ENCODE results near the gene RASSF3.

The RASSF3 gene

GRCh38 chr12:64670019-64670418, 59.7 kb downstream of the RASSF3 start:
- Histone ChIP-seq H3K9ac (ENCODE audit: low read length) (no peak overlapping the region), H3K27ac (ENCODE audit: low read depth, low read length, poor library complexity, severe bottlenecking) (peak overlapping the region; percentile 63), H3K79me2 (ENCODE audit: insufficient read depth, low read length) (0 out of 2 replicates have a peak, but pooled peaks cover 7% of the 10 kb centered on the region), H4K20me1 (ENCODE audit: insufficient read depth, low read length) (no peaks in the 10 kb centered on the region), H3K4me3 (ENCODE audit: low read depth, low read length, poor library complexity, severe bottlenecking) (no peak overlapping the region), H3K4me2 (ENCODE audit: low read length) (peak overlapping the region; percentile 41; the same call in 1 of the 2 replicates), H3K36me3 (ENCODE audit: insufficient read depth, low read length) (no peaks in the 10 kb centered on the region), H3K27me3 (ENCODE audit: insufficient read depth, low read length) (no peaks in the 10 kb centered on the region), H3F3A (ENCODE audit: insufficient read depth, low read length) (no peaks in the 10 kb centered on the region), H3K9me3 (ENCODE audit: low read length) (no peaks in the 10 kb centered on the region), H3K4me1 (ENCODE audit: insufficient read depth, low read length, severe bottlenecking) (peaks cover 84% of the 10 kb centered on the region), H2AFZ (ENCODE audit: low read length) (no peak overlapping the region), H3K9me2 (ENCODE audit: low read depth, low read length) (no peaks in the 10 kb centered on the region)
- no peak for TF ChIP-seq EZH2 (IDR thresholded peaks at IDR 0.05; ENCODE audit: borderline replicate concordance, low read length)
- TF ChIP-seq, protein P1, sequence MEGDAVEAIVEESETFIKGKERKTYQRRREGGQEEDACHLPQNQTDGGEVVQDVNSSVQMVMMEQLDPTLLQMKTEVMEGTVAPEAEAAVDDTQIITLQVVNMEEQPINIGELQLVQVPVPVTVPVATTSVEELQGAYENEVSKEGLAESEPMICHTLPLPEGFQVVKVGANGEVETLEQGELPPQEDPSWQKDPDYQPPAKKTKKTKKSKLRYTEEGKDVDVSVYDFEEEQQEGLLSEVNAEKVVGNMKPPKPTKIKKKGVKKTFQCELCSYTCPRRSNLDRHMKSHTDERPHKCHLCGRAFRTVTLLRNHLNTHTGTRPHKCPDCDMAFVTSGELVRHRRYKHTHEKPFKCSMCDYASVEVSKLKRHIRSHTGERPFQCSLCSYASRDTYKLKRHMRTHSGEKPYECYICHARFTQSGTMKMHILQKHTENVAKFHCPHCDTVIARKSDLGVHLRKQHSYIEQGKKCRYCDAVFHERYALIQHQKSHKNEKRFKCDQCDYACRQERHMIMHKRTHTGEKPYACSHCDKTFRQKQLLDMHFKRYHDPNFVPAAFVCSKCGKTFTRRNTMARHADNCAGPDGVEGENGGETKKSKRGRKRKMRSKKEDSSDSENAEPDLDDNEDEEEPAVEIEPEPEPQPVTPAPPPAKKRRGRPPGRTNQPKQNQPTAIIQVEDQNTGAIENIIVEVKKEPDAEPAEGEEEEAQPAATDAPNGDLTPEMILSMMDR (IDR thresholded peaks at IDR 0.05; ENCODE audit: low read length) = no peak

- H3K79me2 ChIP-seq (ENCODE audit: insufficient read depth, low read length) = 0 out of 2 replicates have a peak, but pooled peaks cover 3% of the 10 kb centered on the region
- H3K36me3 ChIP-seq (ENCODE audit: insufficient read depth, low read length) = no peaks in the 10 kb centered on the region
- no peak overlapping the region for H3K4me3 ChIP-seq (ENCODE audit: low read depth, low read length, poor library complexity, severe bottlenecking)
- no peaks in the 10 kb centered on the region for H3K9me2 ChIP-seq (ENCODE audit: low read depth, low read length)
- no peak for TF ChIP-seq EZH2 (IDR thresholded peaks at IDR 0.05; ENCODE audit: borderline replicate concordance, low read length)
- TF ChIP-seq, protein P1 (IDR thresholded peaks at IDR 0.05; ENCODE audit: low read length) = no peak
- H3K4me1 ChIP-seq (ENCODE audit: insufficient read depth, low read length, severe bottlenecking) = peaks cover 73% of the 10 kb centered on the region
- H3K9me3 ChIP-seq (ENCODE audit: low read length) = no peaks in the 10 kb centered on the region
- no peak overlapping the region for H3K27ac ChIP-seq (ENCODE audit: low read depth, low read length, poor library complexity, severe bottlenecking)
- no peak overlapping the region for H3K9ac ChIP-seq (ENCODE audit: low read length)
- H3F3A ChIP-seq (ENCODE audit: insufficient read depth, low read length) = no peaks in the 10 kb centered on the region
- no peak overlapping the region for H3K4me2 ChIP-seq (ENCODE audit: low read length)
- H4K20me1 ChIP-seq (ENCODE audit: insufficient read depth, low read length) = no peaks in the 10 kb centered on the region
- H2AFZ ChIP-seq (ENCODE audit: low read length) = no peak overlapping the region
- H3K27me3 ChIP-seq (ENCODE audit: insufficient read depth, low read length) = no peaks in the 10 kb centered on the region
Observed at GRCh38 chr12:64670919-64671639, 60.8 kb downstream of the RASSF3 start.

DNA sequence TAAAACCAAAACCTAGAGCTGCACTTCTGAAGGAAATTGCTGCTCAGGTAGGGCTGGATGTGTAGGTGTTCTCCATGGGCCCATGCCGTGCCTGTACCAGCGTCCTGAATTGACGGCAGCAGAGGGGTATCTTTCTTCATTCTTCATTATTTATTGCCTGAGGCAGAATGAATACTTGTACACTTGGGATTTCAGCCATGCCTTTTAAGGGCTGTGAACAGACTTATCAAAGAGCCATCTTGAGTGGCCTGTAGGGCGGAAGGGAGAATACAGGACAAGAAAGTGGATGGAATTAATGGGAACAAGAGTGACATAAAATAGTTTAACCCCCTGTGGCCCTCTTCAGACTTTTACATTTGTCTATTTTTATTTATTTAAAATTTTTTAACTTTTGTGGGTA, 61.4 kb downstream of the RASSF3 start:
- Histone ChIP-seq H2AFZ (ENCODE audit: low read length) (no peak overlapping the region), H3K9me3 (ENCODE audit: low read length) (no peaks in the 10 kb centered on the region), H3K4me3 (ENCODE audit: low read depth, low read length, poor library complexity, severe bottlenecking) (no peak overlapping the region), H3K27ac (ENCODE audit: low read depth, low read length, poor library complexity, severe bottlenecking) (no peak overlapping the region), H3F3A (ENCODE audit: insufficient read depth, low read length) (no peaks in the 10 kb centered on the region), H3K36me3 (ENCODE audit: insufficient read depth, low read length) (no peaks in the 10 kb centered on the region), H3K27me3 (ENCODE audit: insufficient read depth, low read length) (no peaks in the 10 kb centered on the region), H4K20me1 (ENCODE audit: insufficient read depth, low read length) (no peaks in the 10 kb centered on the region), H3K9ac (ENCODE audit: low read length) (no peak overlapping the region), H3K4me2 (ENCODE audit: low read length) (no peak overlapping the region), H3K79me2 (ENCODE audit: insufficient read depth, low read length) (no peaks in the 10 kb centered on the region), H3K9me2 (ENCODE audit: low read depth, low read length) (no peaks in the 10 kb centered on the region), H3K4me1 (ENCODE audit: insufficient read depth, low read length, severe bottlenecking) (peaks cover 67% of the 10 kb centered on the region)
- TF ChIP-seq EZH2 (IDR thresholded peaks at IDR 0.05; ENCODE audit: borderline replicate concordance, low read length) = no peak
- TF ChIP-seq, protein P1 (IDR thresholded peaks at IDR 0.05; ENCODE audit: low read length) = no peak
